ENCODE results near the gene SLC22A12. TPM values are rescaled to one million over a fixed set of nuclear protein-coding genes. Genes with fewer than 3 reads are reported as not detected.
"Not testable (repeated sequence)": the region's sequence is repeated elsewhere in the genome, so short reads cannot be mapped to it uniquely, and the experiment has no call there.

Gene SLC22A12
- total RNA-seq: not detected
- long read RNA-seq: 0 reads

DNA sequence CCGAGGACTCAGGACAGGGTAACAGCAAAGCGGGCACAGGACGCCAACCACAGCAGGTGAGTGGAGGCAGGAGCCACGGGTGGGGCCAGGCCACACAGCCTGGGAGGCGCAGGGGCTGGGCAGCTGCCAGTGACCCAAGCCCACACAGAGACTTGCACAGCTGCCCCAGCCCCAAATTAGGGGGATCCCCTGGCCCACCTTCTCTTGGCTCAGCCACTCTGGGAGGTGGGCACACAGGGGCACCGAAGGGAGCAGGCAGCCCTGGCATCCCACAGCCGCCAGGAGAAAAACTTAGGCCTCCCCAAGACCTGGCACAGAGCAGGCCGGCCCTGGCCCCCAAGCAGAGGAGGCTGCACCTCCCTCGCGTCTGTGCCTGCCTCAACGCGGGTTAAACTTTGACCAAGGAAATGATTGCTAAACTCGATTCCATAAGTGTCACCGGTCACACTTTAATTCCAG, at the start of gene SLC22A12:
TSS of gene SLC22A12 (plus strand) at position 458 of the 459 bp plus-strand sequence. CDS start 337 bp downstream, outside the sequence.
- ATAC-seq (no peak), DNase-seq (ENCODE audit: missing footprints) (peak; percentile 47)
- intact Hi-C loops (cut with DNase I): no loop called here

DNA sequence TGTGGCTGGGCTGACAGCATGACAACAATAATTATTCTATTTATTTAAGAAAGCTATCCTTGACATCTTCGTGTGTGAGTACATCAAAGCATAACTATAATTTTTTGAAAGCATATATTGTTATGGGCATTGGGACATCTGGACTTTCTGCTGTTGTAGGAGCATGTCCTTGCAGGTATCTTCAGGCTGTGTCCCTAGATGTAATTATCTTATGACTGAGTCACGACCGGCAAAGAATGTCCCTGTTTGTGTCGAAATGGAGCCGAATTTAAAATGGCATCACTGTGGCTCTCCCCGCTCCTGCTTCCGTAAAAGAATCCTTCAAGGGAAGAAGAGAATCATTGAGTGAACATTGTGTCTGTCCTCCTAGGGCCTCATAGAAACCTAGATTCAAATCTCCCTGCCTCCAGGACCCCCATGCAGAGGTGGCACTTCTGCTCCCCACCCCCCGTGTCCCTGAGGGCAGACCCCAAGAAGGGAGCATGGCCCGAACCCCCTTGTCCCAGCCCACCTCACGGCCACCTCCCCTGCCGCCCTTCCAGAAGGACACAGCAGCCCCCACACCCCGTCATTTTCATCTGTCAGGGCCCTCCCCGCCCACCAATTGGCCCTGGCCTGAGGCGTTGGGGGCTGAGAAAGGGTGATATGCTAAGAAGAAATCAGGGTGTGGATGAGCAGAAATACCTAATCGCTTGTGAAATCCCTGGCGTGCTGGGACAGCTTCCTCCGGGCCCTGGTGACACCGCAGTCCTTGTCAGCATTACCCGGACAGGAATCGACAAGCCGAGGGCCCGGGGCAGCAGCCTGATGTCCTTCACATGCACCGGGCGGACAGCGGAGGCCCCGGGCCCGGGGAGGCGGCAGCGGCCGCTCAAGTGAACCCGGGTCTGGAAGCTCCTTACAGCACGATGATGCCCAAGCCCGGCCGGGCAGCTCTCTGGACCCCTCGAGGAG, 48.6 kb upstream of the SLC22A12 start:
- DNase-seq (ENCODE audit: missing footprints) (no peak), ATAC-seq (no peak)
- intact Hi-C loops (cut with DNase I): no loop called here

DNA sequence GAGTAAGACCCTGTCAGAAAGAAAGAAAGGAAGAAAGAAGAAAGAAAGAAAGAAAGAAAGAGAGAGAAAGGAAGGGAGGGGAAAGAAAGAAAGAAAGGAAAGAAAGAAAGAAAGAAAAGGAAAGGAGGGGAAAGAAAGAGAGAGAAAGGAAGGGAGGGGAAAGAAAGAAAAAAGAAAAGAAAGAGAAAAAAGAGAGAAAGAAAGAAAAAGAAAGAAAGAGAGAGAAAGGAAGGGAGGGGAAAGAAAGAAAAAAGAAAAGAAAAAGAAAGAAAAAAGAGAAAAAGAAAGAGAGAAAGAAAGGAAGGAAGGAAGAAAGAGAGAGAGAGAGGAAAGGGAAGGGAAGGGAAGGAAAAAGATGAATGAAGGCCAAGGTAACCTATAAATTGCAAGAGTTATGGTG, 47.2 kb upstream of the SLC22A12 start:
- intact Hi-C loops (cut with DNase I): no loop called here
- no peak for ATAC-seq

GRCh38 chr11:64544616-64545296, 46.3 kb upstream of the SLC22A12 start:
- DNase-seq (ENCODE audit: missing footprints) (no peak), ATAC-seq (no peak)
- intact Hi-C loops (cut with DNase I): no loop called here

More for the DNA sequence above, 47.2 kb upstream of the SLC22A12 start:
- DNase-seq (ENCODE audit: missing footprints): no peak

DNA sequence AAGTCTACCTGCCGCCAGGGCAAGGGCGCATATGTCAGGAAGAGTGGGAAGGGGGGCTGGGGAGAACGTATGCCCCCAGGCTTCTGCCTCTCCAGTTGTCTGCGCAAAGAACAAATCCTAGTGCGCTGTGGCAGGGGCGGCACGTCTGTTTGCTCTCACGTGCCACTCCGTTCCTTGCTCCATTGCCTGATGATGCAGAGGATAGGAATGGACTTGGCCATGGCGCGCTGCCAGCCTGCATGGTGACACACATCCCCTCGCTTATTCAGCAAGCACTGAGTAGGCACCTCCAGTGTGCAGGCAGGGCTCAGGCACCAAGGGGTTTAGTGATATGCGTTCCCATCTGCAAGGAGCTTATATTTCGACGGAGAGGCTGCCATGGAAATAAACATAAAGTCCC, 45.4 kb upstream of the SLC22A12 start:
- ATAC-seq: no peak
- intact Hi-C loops (cut with DNase I): no loop called here

GRCh38 chr11:64546176-64546575, 44.8 kb upstream of the SLC22A12 start:
- DNase-seq (ENCODE audit: missing footprints): no peak
- ATAC-seq: no peak
- intact Hi-C loops (cut with DNase I): no loop called here

More for the DNA sequence above, 45.4 kb upstream of the SLC22A12 start:
- DNase-seq (ENCODE audit: missing footprints): no peak

DNA sequence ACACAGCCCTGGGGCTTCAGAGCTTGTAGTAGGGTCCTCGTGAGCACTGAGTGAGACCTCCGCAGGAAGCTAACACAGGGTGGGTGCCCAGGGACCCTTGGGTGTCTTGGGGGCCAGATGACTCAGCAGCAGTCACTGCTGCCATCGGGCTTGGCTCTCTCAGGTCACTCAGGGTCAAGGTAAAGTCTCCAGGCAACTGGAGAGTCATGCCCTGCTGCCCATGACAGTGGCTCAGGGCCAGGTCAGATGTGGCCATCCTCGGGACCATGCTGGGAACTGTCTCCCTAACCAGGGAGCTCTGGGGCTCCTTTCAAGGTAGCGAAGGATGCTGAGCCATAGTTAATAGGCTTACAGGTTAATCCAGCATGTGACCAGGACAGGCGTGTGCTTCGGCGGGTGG, 44.4 kb upstream of the SLC22A12 start:
- no peak for ATAC-seq
- intact Hi-C loops (cut with DNase I): no loop called here
- DNase-seq (ENCODE audit: missing footprints): no peak

DNA sequence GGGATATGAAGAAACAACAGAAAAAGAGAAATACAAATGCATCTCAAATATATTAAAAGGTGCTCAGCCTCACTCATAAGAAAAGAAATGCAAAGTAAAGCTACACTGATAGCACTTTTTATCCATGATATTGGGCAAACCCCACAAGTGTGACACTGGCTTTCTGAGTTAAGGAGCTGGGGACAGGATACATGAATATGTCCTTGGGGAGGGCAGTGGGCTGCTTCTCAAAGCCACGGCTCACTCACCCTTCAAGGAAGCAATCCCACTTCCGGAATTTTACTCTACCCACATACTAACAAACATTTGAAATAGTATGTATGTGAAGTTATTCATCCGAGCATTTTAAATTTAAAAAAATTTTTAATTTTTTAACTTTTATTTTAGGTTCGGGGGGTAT, 41.1 kb upstream of the SLC22A12 start:
- DNase-seq (ENCODE audit: missing footprints) (no peak), ATAC-seq (no peak)
- intact Hi-C loops (cut with DNase I): no loop called here

GRCh38 chr11:64553554-64554201, 37.3 kb upstream of the SLC22A12 start:
- intact Hi-C loops (cut with DNase I): loop anchor here (1.0 kb wide), 1 partner anchor 99 kb away; no protein-coding TSS in a partner anchor
- DNase-seq (ENCODE audit: missing footprints) (no peak), ATAC-seq (peak; percentile 71)

GRCh38 chr11:64556044-64556720, 34.8 kb upstream of the SLC22A12 start:
- intact Hi-C loops (cut with DNase I): no loop called here

GRCh38 chr11:64556721-64557250, 34.2 kb upstream of the SLC22A12 start:
- DNase-seq (ENCODE audit: missing footprints): no peak
- intact Hi-C loops (cut with DNase I): no loop called here
- no peak for ATAC-seq

More at GRCh38 chr11:64556044-64556720, 34.8 kb upstream of the SLC22A12 start:
- ATAC-seq: no peak
- no peak for DNase-seq (ENCODE audit: missing footprints)

DNA sequence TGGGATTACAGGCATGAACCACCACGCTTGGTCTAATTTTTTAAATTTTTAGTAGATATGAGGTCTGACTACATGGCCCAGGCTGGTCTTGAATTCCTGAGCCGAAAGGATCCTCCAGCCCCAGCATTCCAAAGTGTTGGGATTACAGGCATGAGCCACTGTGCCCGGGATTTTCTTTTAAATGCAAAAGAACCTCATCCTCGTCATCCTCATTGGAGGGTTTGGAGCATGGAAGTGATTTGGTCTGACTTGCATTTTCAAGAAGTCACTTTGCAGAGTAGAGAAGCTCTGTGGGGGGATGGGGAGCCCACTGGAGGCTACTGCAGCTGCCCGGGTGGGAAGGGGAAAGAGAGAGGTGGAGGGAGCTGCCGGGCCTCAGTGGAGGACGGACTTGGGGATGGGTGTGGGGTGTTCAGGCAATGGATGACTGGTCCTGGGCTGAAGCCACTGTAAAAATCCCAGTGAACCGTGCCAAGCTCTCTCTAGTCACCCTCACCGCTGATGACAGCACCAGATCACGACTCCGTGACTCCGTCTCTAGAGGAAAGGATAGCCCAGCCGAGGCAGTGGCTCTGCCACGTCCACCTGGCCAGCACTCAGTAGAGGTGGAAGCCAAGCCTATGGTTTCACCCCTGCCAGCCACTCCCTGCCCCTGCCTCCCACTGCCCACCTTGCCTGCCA, 32.8 kb upstream of the SLC22A12 start:
- no peak for DNase-seq (ENCODE audit: missing footprints)
- peak; percentile 30 for ATAC-seq
- intact Hi-C loops (cut with DNase I): no loop called here

GRCh38 chr11:64558869-64559268, 32.2 kb upstream of the SLC22A12 start:
- DNase-seq (ENCODE audit: missing footprints) (no peak), ATAC-seq (no peak)

DNA sequence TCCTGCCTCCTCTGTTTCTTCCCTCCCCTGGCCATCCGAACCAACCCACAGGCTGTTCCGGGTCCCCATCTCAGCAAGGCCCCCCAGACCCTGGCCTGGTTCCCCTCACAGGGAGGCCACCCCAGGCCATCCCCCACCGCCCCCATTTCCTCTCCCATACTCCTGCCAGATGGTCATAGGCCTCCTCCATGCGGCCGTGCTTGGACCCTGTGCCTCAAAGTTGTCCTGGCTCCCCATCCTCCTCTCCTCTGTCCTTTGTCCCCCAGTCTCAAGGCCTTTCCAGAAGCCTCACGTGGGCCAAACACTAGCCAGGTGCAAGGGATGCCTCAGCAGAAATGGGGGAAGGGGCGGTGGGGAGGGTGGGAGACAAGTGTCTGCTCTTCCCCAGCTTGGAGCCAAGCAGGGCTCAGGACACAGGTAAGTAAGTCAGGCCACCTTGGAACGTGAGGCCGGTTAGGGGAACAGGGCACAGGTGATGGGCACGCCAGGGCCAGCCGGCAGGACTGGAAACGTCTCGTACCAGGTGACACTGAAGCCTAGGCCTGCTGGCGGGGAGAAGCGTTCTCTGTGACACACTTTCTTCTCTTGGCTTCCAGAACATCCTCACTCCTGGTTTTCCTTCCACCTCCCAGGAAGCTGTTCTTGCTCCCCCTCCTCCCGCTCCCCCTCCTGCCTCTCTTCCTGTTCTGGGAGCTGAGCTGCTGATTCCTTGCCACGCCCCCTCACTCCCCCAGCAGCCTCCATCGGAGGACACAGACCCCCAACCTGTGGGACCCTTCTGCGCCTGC, 31.5 kb upstream of the SLC22A12 start:
- DNase-seq (ENCODE audit: missing footprints): no peak
- intact Hi-C loops (cut with DNase I): no loop called here
- no peak for ATAC-seq

More at GRCh38 chr11:64558869-64559268, 32.2 kb upstream of the SLC22A12 start:
- intact Hi-C loops (cut with DNase I): no loop called here

GRCh38 chr11:64560139-64560771, 30.8 kb upstream of the SLC22A12 start:
- intact Hi-C loops (cut with DNase I): no loop called here
- ATAC-seq (no peak), DNase-seq (ENCODE audit: missing footprints) (no peak)

DNA sequence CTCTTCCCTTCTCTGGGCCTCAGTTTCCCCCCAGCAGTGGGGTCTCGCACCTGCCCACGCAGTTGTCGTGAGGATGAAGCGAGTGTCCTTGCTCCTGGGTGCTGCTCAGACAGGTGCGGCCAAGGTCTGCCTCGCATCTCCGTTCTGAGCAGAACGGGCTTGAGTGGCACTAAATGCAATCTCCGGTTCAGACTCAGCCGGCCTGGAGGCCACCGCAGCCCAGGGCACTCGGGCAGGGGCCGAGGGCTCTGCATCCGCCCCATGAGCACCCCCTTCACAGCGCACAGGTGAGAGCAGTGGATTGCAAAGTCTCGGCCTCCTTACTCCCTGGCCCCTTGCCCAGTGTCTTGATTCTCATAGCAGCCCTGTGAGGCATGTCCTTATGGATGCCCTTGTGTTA, 30.1 kb upstream of the SLC22A12 start:
- no peak for ATAC-seq
- no peak for DNase-seq (ENCODE audit: missing footprints)
- intact Hi-C loops (cut with DNase I): no loop called here

DNA sequence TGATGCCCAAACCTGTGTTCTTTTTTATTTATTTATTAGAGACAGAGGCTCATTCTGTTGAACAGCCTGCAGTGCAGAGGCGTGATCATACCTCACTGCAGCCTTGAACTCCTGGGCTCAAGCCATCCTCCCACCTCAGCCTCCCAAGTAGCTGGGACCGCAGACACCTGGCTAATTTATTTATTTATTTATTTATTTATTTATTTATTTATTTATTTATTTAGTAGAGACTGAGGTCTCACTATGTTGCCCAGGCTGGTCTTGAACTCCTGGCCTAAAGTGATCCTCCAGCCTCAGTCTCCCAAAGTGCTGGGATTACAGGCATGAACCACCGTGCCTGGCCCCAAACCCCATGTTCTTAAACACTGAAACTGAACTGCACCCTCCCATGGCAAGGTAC, 29.6 kb upstream of the SLC22A12 start:
- ATAC-seq; DNase-seq (ENCODE audit: missing footprints); intact Hi-C loops (cut with DNase I): not testable (repeated sequence)

All from Right ventricle myocardium inferior (tissue), 1 donor.